CD14-positive monocyte (primary cell): ENCODE data around the gene LIPG. TPM values are rescaled to one million over a fixed set of nuclear protein-coding genes. Genes with fewer than 3 reads are reported as not detected.
"Not testable (repeated sequence)": the region's sequence is repeated elsewhere in the genome, so short reads cannot be mapped to it uniquely, and the experiment has no call there.

Experiments
- DNase-seq, 3 donors: peaks; one replicate each; pipeline ENCODE4 v3.0.0-alpha.2; 2011 to 2022
- H2AFZ ChIP-seq: 2 replicates; pipeline ENCODE4 v1.6.0; 2012; ENCODE audit warnings: mild to moderate bottlenecking, low read depth, low read length, inconsistent platforms; ENCODE audit not compliant: insufficient read depth, poor library complexity, severe bottlenecking
- H3K27ac ChIP-seq, 2 donors: 1 replicate in 1 of 2; 2 replicates in 1 of 2; pipeline ENCODE4 v1.5.1; 2012 to 2013; ENCODE audit warnings: low read length in 2 of 2, control low read depth in 1 of 2, inconsistent platforms in 1 of 2, low read depth in 1 of 2, mild to moderate bottlenecking in 1 of 2
- H3K27me3 ChIP-seq, 2 donors: one replicate each; pipeline versions ENCODE4 v1.6.0 to v1.6.1; 2011 to 2013; ENCODE audit warnings: low read length in 2 of 2; ENCODE audit not compliant: control insufficient read depth in 2 of 2, insufficient read depth in 2 of 2
- H3K36me3 ChIP-seq, 2 donors: replicated peaks in 1 of 2; 1 replicate in 1 of 2; 2 replicates in 1 of 2; pipeline versions ENCODE4 v1.5.1 to v1.6.1; 2012 to 2013; ENCODE audit warnings: low read length in 2 of 2, control low read depth in 1 of 2, inconsistent platforms in 1 of 2, mild to moderate bottlenecking in 1 of 2; ENCODE audit not compliant: insufficient read depth in 2 of 2, control insufficient read depth in 1 of 2
- H3K4me1 ChIP-seq, 2 donors: 1 replicate in 1 of 2; 2 replicates in 1 of 2; pipeline versions ENCODE4 v1.5.1 to v1.6.1; 2012 to 2013; ENCODE audit warnings: low read length in 2 of 2, control low read depth in 1 of 2, inconsistent platforms in 1 of 2, mild to moderate bottlenecking in 1 of 2, moderate library complexity in 1 of 2; ENCODE audit not compliant: insufficient read depth in 2 of 2, control insufficient read depth in 1 of 2
- H3K4me2 ChIP-seq: replicated peaks from 2 replicates; pipeline ENCODE3; 2012; ENCODE audit warnings: low read length, moderate library complexity, mild to moderate bottlenecking; ENCODE audit not compliant: poor library complexity, severe bottlenecking; ENCODE audit errors: extremely low read depth
- H3K4me3 ChIP-seq, 3 experiments: fragments of 200-600 bp in 1 of 3; sonication (generic) in 1 of 3; replicated peaks in 1 of 3; 1 replicate in 2 of 3; 2 replicates in 1 of 3; pipeline ENCODE4 v1.5.1; 2011 to 2013; ENCODE audit warnings: low read length in 3 of 3, mild to moderate bottlenecking in 3 of 3, control low read depth in 2 of 3, low read depth in 2 of 3, inconsistent platforms in 1 of 3, moderate library complexity in 1 of 3
- H3K79me2 ChIP-seq: 2 replicates; pipeline ENCODE4 v1.6.0; 2012; ENCODE audit warnings: mild to moderate bottlenecking, control low read depth, inconsistent platforms, low read length, moderate library complexity; ENCODE audit not compliant: insufficient read depth
- H3K9ac ChIP-seq: 2 replicates; pipeline ENCODE4 v1.6.0; 2017; ENCODE audit warnings: low read length, mild to moderate bottlenecking; ENCODE audit not compliant: insufficient read depth, poor library complexity, severe bottlenecking
- H3K9me3 ChIP-seq, 2 donors: replicated peaks in 1 of 2; 1 replicate in 1 of 2; 2 replicates in 1 of 2; pipeline versions ENCODE4 v1.5.1 to v1.6.1; 2012 to 2013; ENCODE audit warnings: low read length in 2 of 2, control low read depth in 1 of 2; ENCODE audit not compliant: control insufficient read depth in 1 of 2, insufficient read depth in 1 of 2
- H4K20me1 ChIP-seq: 2 replicates; pipeline ENCODE4 v1.6.0; 2012; ENCODE audit warnings: mild to moderate bottlenecking, low read length, control low read depth, moderate library complexity; ENCODE audit not compliant: insufficient read depth
- H3K27ac Mint-ChIP-seq, 7 donors: one replicate each; pipeline ENCODE4 v1.8.0; 2020; ENCODE audit warnings: mild to moderate bottlenecking in 7 of 7, mixed read lengths in 7 of 7, moderate library complexity in 6 of 7, inconsistent platforms in 2 of 7
- H3K27me3 Mint-ChIP-seq, 3 donors: one replicate each; pipeline ENCODE4 v1.8.0; 2021 to 2022; ENCODE audit warnings: low read depth in 3 of 3, mild to moderate bottlenecking in 3 of 3, mixed read lengths in 3 of 3, moderate library complexity in 3 of 3, inconsistent platforms in 1 of 3
- H3K36me3 Mint-ChIP-seq, 2 donors: one replicate each; pipeline ENCODE4 v1.8.0; 2020; ENCODE audit warnings: mixed read lengths in 2 of 2, inconsistent platforms in 1 of 2, mild to moderate bottlenecking in 1 of 2
- H3K4me1 Mint-ChIP-seq: one replicate; pipeline ENCODE4 v1.8.0; 2020; ENCODE audit warnings: mild to moderate bottlenecking, mixed read lengths
- H3K4me3 Mint-ChIP-seq, 2 donors: one replicate each; pipeline ENCODE4 v1.8.0; 2020; ENCODE audit warnings: mild to moderate bottlenecking in 2 of 2, mixed read lengths in 2 of 2, moderate library complexity in 1 of 2
- H3K9me3 Mint-ChIP-seq, 7 donors: one replicate each; pipeline ENCODE4 v1.8.0; 2020 to 2022; ENCODE audit warnings: mixed read lengths in 7 of 7, mild to moderate bottlenecking in 6 of 7, moderate library complexity in 6 of 7, inconsistent platforms in 2 of 7
- CTCF ChIP-seq: fragments of 200-600 bp; IDR thresholded peaks from one replicate; pipeline ENCODE4 v1.8.0; 2022; ENCODE audit warnings: antibody characterized with exemption, mild to moderate bottlenecking
- WGBS: methylation state at CpG from one replicate; pipeline ENCODE4 v1.1.5; 2013; ENCODE audit warnings: missing lambda C conversion rate; ENCODE audit not compliant: insufficient coverage; 5-methylcytosine and 5-hydroxymethylcytosine counted together
- intact Hi-C, 2 donors: fragments of 100-400 bp; cut with micrococcal nuclease; formaldehyde crosslinking; loops; one replicate each; pipeline versions ENCODE4 v1.15.0 to v1.15.1; 2023
- polyA minus RNA-seq: library from RNA; depleted of rRNA, polyadenylated mRNA; stranded (reverse); fragments of >200 nt; gene quantifications from 2 replicates; pipeline ENCODE4 v1.2.3, GENCODE V29; 2012
- polyA plus RNA-seq, 3 donors: library from polyadenylated mRNA; depleted of rRNA in 1 of 3; unstranded in 2 of 3; stranded (reverse) in 1 of 3; fragments of 300-500 nt in 2 of 3; fragments of >200 nt in 1 of 3; fragmentation: Illumina TruSeq in 2 of 3; gene quantifications; 1 replicate in 2 of 3; 2 replicates in 1 of 3; pipeline ENCODE4 v1.2.3, GENCODE V29; 2012 to 2021
- total RNA-seq, 12 experiments: library from RNA in 1 of 12; stranded (reverse) in 1 of 12; fragments of 120-200 nt in 1 of 12; gene quantifications; one replicate each; pipeline ENCODE4 v1.2.4 and lab custom pipeline; 2013 to 2026; ENCODE audit warnings: mixed read lengths in 6 of 12, inconsistent platforms in 1 of 12

LIPG gene
- not detected for total RNA-seq (2013)
- polyA plus RNA-seq (not detected), polyA minus RNA-seq (under 0.01 TPM in 1 of 2 replicates, not detected in the other), total RNA-seq (lab: John Stamatoyannopoulos, UW) (0 to 2.6 (median 0.25) reads per million in 11 experiments)

GRCh38 chr18:49561289-49562193, at the start of gene LIPG:
TSS of gene LIPG (plus strand) at chr18:49562057. CDS start at chr18:49562309, 252 bp downstream.
- peak within 1 kb of the TSS in 1 of 3 experiments; percentile 46 for H3K4me3 ChIP-seq
- H3K36me3 ChIP-seq: no peaks in the 10 kb centered on the region
- no peaks in the 10 kb centered on the region for H4K20me1 ChIP-seq
- Mint-ChIP-seq H3K4me3 (peak within 1 kb of the TSS; percentile 64 to 91), H3K9me3 (peaks cover 0 to 18% (median 2%) of the 10 kb centered on the region in 7 donors), H3K27ac (no peak within 1 kb of the TSS), H3K27me3 (peaks cover 64 to 81% (median 72%) of the 10 kb centered on the region in 3 donors), H3K4me1 (peaks cover 18% of the 10 kb centered on the region), H3K36me3 (peaks cover 0 to 3% of the 10 kb centered on the region in 2 donors)
- no peaks in the 10 kb centered on the region for H3K79me2 ChIP-seq
- peak within 1 kb of the TSS; percentile 54 for H3K4me2 ChIP-seq
- peak within 1 kb of the TSS; percentile 53 for H2AFZ ChIP-seq
- peaks cover 0 to 10% of the 10 kb centered on the region in 2 donors for H3K9me3 ChIP-seq
- peaks cover 56 to 85% of the 10 kb centered on the region in 2 donors for H3K27me3 ChIP-seq
- peak in 1 of 3 donors; percentile 24 for DNase-seq
- H3K4me1 ChIP-seq: peaks cover 8 to 9% of the 10 kb centered on the region in 2 donors
- H3K9ac ChIP-seq: no peak within 1 kb of the TSS
- whole genome bisulfite sequencing: under 1% methylated on average over 64 of the region's 67 CpGs
- no peak for TF ChIP-seq CTCF
- H3K27ac ChIP-seq: no peak within 1 kb of the TSS
- intact Hi-C loops: no loop called here

- not testable (repeated sequence) for H3K4me3 Mint-ChIP-seq, H3K4me1 ChIP-seq, H3K36me3 Mint-ChIP-seq, H3K9me3 Mint-ChIP-seq, H3K4me1 Mint-ChIP-seq, H3K79me2 ChIP-seq, H3K27me3 ChIP-seq, H4K20me1 ChIP-seq, H3K9me3 ChIP-seq, H3K27ac Mint-ChIP-seq, H3K9ac ChIP-seq, DNase-seq, H3K4me2 ChIP-seq, H3K27ac ChIP-seq, H3K36me3 ChIP-seq, H2AFZ ChIP-seq, H3K4me3 ChIP-seq
- H3K27me3 Mint-ChIP-seq: peaks cover 2 to 14% (median 5%) of the 10 kb centered on the region in 3 donors
- intact Hi-C loops: loop anchor here in 1 of 2 donors (5.0 kb wide), 1 partner anchor 339 kb away; no protein-coding TSS in a partner anchor
- WGBS: 98% methylated on average over 4 of the region's 8 CpGs
Measured at GRCh38 chr18:49512876-49513275, 49.0 kb upstream of the LIPG start.
